HepG2 (cell line): ENCODE data around the gene RWDD4. TPM values are rescaled to one million over a fixed set of nuclear protein-coding genes. Genes with fewer than 3 reads are reported as not detected.

Source experiments
- ATAC-seq: fragments of 200-7000 bp; cut with Tn5 transposase; 3 replicates; pipeline ENCODE4 v1.9.1; 2020; ENCODE audit warnings: mild to moderate bottlenecking, moderate library complexity
- BruUV-seq: library from RNA; stranded (reverse); fragments of 400-500 nt; replicated peaks from 2 replicates; lab custom pipeline; 2021; lab: Mats Ljungman, UMichigan
- CTCF ChIA-PET: fragments of 300-600 bp; formaldehyde crosslinking; extraction: SDS; loops from one replicate; lab custom pipeline; 2021; ENCODE audit warnings: low total read pairs, inconsistent platforms, low intra/inter-chr PET ratio; lab: Yijun Ruan, JAX
- POLR2A ChIA-PET: fragments of 350-600 bp; sonication (Branson Sonifier 250); formaldehyde crosslinking; loops from one replicate; lab custom pipeline; 2020; ENCODE audit warnings: antibody characterized with exemption, inconsistent platforms; lab: Yijun Ruan, JAX
- DNase-seq: peaks from one replicate; pipeline ENCODE4 v3.0.0-alpha.2; 2015; ENCODE audit warnings: low spot score
- FAIRE-seq: peaks from 3 replicates; lab custom pipeline; 2011; peaks lifted over from hg19 to GRCh38; lab: Jason Lieb, UNC
- H2AFZ ChIP-seq: one replicate; pipeline ENCODE4 v1.6.1; 2011; ENCODE audit warnings: low read length, inconsistent platforms
- H3K27ac ChIP-seq: fragments of 300-600 bp; 3 replicates; pipeline ENCODE4 v1.8.0; 2011; ENCODE audit warnings: mixed run types, mild to moderate bottlenecking, mixed read lengths, low read length, inconsistent platforms; ENCODE audit not compliant: insufficient read depth; ENCODE audit errors: extremely low read length
- H3K27me3 ChIP-seq, 2 experiments: fragments of 200-600 bp in 1 of 2; 2 replicates in 1 of 2; 3 replicates in 1 of 2; pipeline versions ENCODE4 v1.6.0 to v1.8.0; 2011; ENCODE audit warnings: low read length in 2 of 2, mild to moderate bottlenecking in 2 of 2, moderate library complexity in 2 of 2, inconsistent platforms in 1 of 2; ENCODE audit not compliant: insufficient read depth in 2 of 2, control insufficient read depth in 1 of 2
- H3K36me3 ChIP-seq, 2 experiments: fragments of 200-600 bp in 1 of 2; replicated peaks in 1 of 2; 2 replicates in 1 of 2; 3 replicates in 1 of 2; pipeline versions ENCODE4 v1.5.1 to v1.8.0; 2011; ENCODE audit warnings: low read length in 2 of 2, inconsistent platforms in 1 of 2; ENCODE audit not compliant: insufficient read depth in 2 of 2, control insufficient read depth in 1 of 2
- H3K4me1 ChIP-seq: 2 replicates; pipeline ENCODE4 v1.5.1; 2012; ENCODE audit warnings: low read length, inconsistent platforms; ENCODE audit not compliant: insufficient read depth
- H3K4me2 ChIP-seq: 2 replicates; pipeline ENCODE4 v1.6.0; 2011; ENCODE audit warnings: low read depth, low read length, inconsistent platforms
- H3K4me3 ChIP-seq, 3 experiments: fragments of 200-600 bp in 1 of 3; sonication (generic), shearing (Covaris generic) in 1 of 3; replicated peaks in 1 of 3; 2 replicates each; pipeline ENCODE4 v1.5.1; 2011 to 2016; ENCODE audit warnings: low read length in 3 of 3, inconsistent platforms in 2 of 3, low read depth in 2 of 3, mild to moderate bottlenecking in 2 of 3, control low read depth in 1 of 3, mixed read lengths in 1 of 3; ENCODE audit not compliant: insufficient read depth in 1 of 3
- H3K79me2 ChIP-seq: one replicate; pipeline ENCODE4 v1.6.1; 2011; ENCODE audit warnings: low read length, inconsistent platforms; ENCODE audit not compliant: insufficient read depth
- H3K9ac ChIP-seq: 2 replicates; pipeline ENCODE4 v1.6.0; 2011; ENCODE audit warnings: mild to moderate bottlenecking, low read depth, low read length, inconsistent platforms; ENCODE audit not compliant: insufficient read depth
- H3K9me3 ChIP-seq: 2 replicates; pipeline ENCODE4 v1.5.1; 2012; ENCODE audit warnings: mild to moderate bottlenecking, low read length
- H4K20me1 ChIP-seq: 2 replicates; pipeline ENCODE4 v1.6.0; 2011; ENCODE audit warnings: inconsistent platforms, mild to moderate bottlenecking, low read length, moderate library complexity; ENCODE audit not compliant: insufficient read depth
- JUND ChIP-seq: sonication (generic); formaldehyde crosslinking; IDR thresholded peaks from 2 replicates; pipeline ENCODE4 v1.8.0; 2022; ENCODE audit warnings: mild to moderate bottlenecking, missing genetic modification reagents
- MAFF ChIP-seq: IDR thresholded peaks from 2 replicates; pipeline ENCODE4 v1.6.1; 2011; ENCODE audit warnings: low read depth, low read length, improper control_type of control experiment
- MAFK ChIP-seq, 2 experiments: IDR thresholded peaks in 1 of 2; conservative IDR thresholded peaks in 1 of 2; 2 replicates each; pipeline ENCODE4 v1.6.1; 2011; ENCODE audit warnings: improper control_type of control experiment in 2 of 2, low read length in 2 of 2
- MTF1 ChIP-seq: sonication (generic); formaldehyde crosslinking; IDR thresholded peaks from 2 replicates; pipeline ENCODE4 v1.5.0; 2020; ENCODE audit warnings: missing genetic modification reagents
- PREB ChIP-seq: sonication (generic); formaldehyde crosslinking; IDR thresholded peaks from 2 replicates; pipeline ENCODE4 v1.4.0; 2020; ENCODE audit warnings: missing genetic modification reagents
- RBM39 ChIP-seq: fragments of 200-400 bp; formaldehyde crosslinking; IDR thresholded peaks from one replicate; pipeline ENCODE4 v1.6.1; 2018; ENCODE audit warnings: antibody characterized with exemption, mild to moderate bottlenecking, low read depth, low read length; ENCODE audit not compliant: poor library complexity, severe bottlenecking
- ZGPAT ChIP-seq: IDR thresholded peaks from 2 replicates; pipeline ENCODE4 v1.6.1; 2016; ENCODE audit warnings: mild to moderate bottlenecking
- ZNF160 ChIP-seq: sonication (generic); formaldehyde crosslinking; IDR thresholded peaks from 2 replicates; pipeline ENCODE4 v1.8.0; 2022; ENCODE audit warnings: mild to moderate bottlenecking, inconsistent platforms, missing genetic modification reagents
- ZNF253 ChIP-seq: sonication (generic); formaldehyde crosslinking; IDR thresholded peaks from 2 replicates; pipeline ENCODE4 v1.8.0; 2022; ENCODE audit warnings: mild to moderate bottlenecking, missing genetic modification reagents, borderline replicate concordance
- ZNF549 ChIP-seq: sonication (generic); formaldehyde crosslinking; IDR thresholded peaks from 2 replicates; pipeline ENCODE4 v1.5.0; 2020; ENCODE audit warnings: missing genetic modification reagents
- ZNF674 ChIP-seq: sonication (generic); formaldehyde crosslinking; IDR thresholded peaks from 2 replicates; pipeline ENCODE4 v1.5.0; 2020; ENCODE audit warnings: low read depth, mild to moderate bottlenecking, missing genetic modification reagents
- ZNF768 ChIP-seq: sonication (generic); formaldehyde crosslinking; IDR thresholded peaks from 2 replicates; pipeline ENCODE4 v1.4.0; 2020; ENCODE audit warnings: missing genetic modification reagents
- ZNF770 ChIP-seq: sonication (generic); formaldehyde crosslinking; IDR thresholded peaks from 2 replicates; pipeline ENCODE4 v1.5.0; 2020; ENCODE audit warnings: mild to moderate bottlenecking, missing genetic modification reagents
- ZNF790 ChIP-seq: sonication (generic); formaldehyde crosslinking; IDR thresholded peaks from 2 replicates; pipeline ENCODE4 v1.8.0; 2022; ENCODE audit warnings: missing genetic modification reagents, mild to moderate bottlenecking, borderline replicate concordance
- WGBS: methylation state at CpG from one replicate; pipeline ENCODE4 v1.1.6; 2017; ENCODE audit warnings: low lambda C conversion rate; 5-methylcytosine and 5-hydroxymethylcytosine counted together
- in situ Hi-C: cut with HindIII; loops from 2 replicates; pipeline ENCODE4 v1.10.0; 2017; ENCODE audit warnings: low pct_unique_long_range_greater_than_20kb; ENCODE audit not compliant: extremely low pct_ligation_motif_present
- intact Hi-C: fragments of 100-400 bp; cut with micrococcal nuclease; formaldehyde crosslinking; loops from one replicate; pipeline ENCODE4 v1.10.0; 2022; ENCODE audit not compliant: unreplicated experiment
- polyA plus RNA-seq, 8 experiments: library from polyadenylated mRNA; depleted of rRNA in 3 of 8; stranded (reverse) in 7 of 8; unstranded in 1 of 8; fragments of >200 nt; fragmentation: Illumina TruSeq in 4 of 8; extraction: Trizol in 4 of 8; gene quantifications; 2 replicates each; pipeline versions ENCODE4 v1.2.1 to v1.2.3, GENCODE V29; 2011 to 2016; ENCODE audit warnings: low read depth in 4 of 8, missing spikeins in 1 of 8, mixed read lengths in 1 of 8; ENCODE audit not compliant: insufficient read depth in 1 of 8
- total RNA-seq, 5 experiments: library from RNA; depleted of rRNA; stranded (reverse); fragments of >200 nt; fragmentation: Illumina TruSeq; extraction: Trizol; gene quantifications; 2 replicates each; pipeline ENCODE4 v1.2.3, GENCODE V29; 2016; ENCODE audit warnings: low read depth in 1 of 5

RWDD4 gene
- total and polyA plus RNA-seq, 2 of the 13 experiments (the other 11 are each of a cell fraction or from before 2014, with no cell fraction given) = 10.2 to 25.4 TPM

DNA sequence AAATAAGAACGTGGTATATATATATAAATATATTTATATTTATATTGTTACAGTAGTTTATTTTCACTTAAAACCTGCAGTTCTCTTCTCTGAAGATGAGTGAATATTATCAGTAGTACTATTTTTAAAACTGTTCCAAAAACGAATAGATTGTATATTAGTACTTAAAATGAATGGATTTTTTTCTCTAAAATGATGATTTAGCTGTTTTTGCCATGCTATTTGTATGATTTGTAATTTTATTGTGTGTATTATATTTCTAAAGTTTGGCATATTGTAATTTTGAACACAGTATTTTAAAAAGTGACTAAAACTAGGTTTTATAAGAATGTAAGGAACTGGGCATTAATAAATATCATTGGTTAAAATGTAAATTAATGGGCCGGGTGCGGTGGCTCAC, 22.1 kb upstream of the RWDD4 start:
- H3K79me2 ChIP-seq = no peaks in the 10 kb centered on the region
- no peak overlapping the region for H3K9ac ChIP-seq
- peaks cover 2 to 36% of the 10 kb centered on the region in 2 experiments; a peak in 3 of 5 replicates for H3K36me3 ChIP-seq
- H3K9me3 ChIP-seq = no peaks in the 10 kb centered on the region
- no peak overlapping the region for H3K4me2 ChIP-seq
- intact Hi-C loops (no loop called here), in situ Hi-C loops (no loop called here)
- DNase-seq (no peak), ATAC-seq (no peak), FAIRE-seq (no peak)
- BruUV-seq = no TSS peak
- H3K27me3 ChIP-seq = no peaks in the 10 kb centered on the region
- WGBS = 79% methylated on average over 4 of the region's 4 CpGs
- H4K20me1 ChIP-seq = no peaks in the 10 kb centered on the region
- POLR2A ChIA-PET = no interaction called here
- H3K4me1 ChIP-seq = no peaks in the 10 kb centered on the region
- H2AFZ ChIP-seq = no peak overlapping the region
- no peak for TF ChIP-seq ZNF790 (CRISPR knock-in tag)
- no peak for TF ChIP-seq ZNF674
- TF ChIP-seq MAFK (conservative IDR thresholded peaks at IDR 0.05 in 1 of 2, IDR thresholded peaks at IDR 0.05 in 1 of 2; ENCODE audit: low read length in 2 of 2) = peak; percentile 48 to 67
- peak; percentile 54; the same call in 1 of the 2 replicates for TF ChIP-seq MAFF
- TF ChIP-seq ZGPAT (CRISPR knock-in tag) = no peak
- no peak overlapping the region for H3K4me3 ChIP-seq
- no peak overlapping the region for H3K27ac ChIP-seq
- CTCF ChIA-PET = no interaction called here

DNA sequence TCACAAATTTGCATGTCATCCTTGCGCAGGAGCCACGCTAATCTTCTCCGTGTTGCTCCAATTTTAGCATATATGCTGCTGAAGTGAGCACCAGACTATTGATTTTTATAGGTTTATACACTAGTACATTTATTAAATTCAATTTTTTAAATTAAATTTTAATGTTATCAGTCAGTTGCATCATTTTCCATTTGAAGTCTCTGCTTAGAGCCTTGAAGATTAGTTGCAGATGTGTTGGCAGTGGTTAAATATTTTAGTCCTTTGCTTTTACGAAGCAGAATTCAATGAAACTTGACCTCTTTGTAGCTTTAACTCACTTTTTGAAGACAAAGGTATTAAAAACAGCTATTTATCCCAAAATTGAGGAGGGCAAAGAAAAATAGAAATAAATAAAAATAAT, 16.6 kb upstream of the RWDD4 start:
- H4K20me1 ChIP-seq = no peaks in the 10 kb centered on the region
- H3K9me3 ChIP-seq = no peaks in the 10 kb centered on the region
- intact Hi-C loops = no loop called here
- H3K79me2 ChIP-seq = no peaks in the 10 kb centered on the region
- no peak overlapping the region for H3K27ac ChIP-seq
- H3K4me2 ChIP-seq = no peak overlapping the region
- in situ Hi-C loops = no loop called here
- no peak overlapping the region for H3K4me3 ChIP-seq
- no peak for ATAC-seq
- ChIA-PET CTCF (no interaction called here), POLR2A (no interaction called here)
- no peak for DNase-seq
- no peaks in the 10 kb centered on the region for H3K4me1 ChIP-seq
- H3K27me3 ChIP-seq = no peaks in the 10 kb centered on the region
- H3K9ac ChIP-seq = no peak overlapping the region
- H2AFZ ChIP-seq = no peak overlapping the region
- no TSS peak for BruUV-seq
- H3K36me3 ChIP-seq = peaks cover 0 to 20% of the 10 kb centered on the region in 2 experiments; a peak in 2 of 5 replicates
- no peak for FAIRE-seq
- 95% methylated on average over 4 of the region's 4 CpGs for WGBS
- TF ChIP-seq JUND (no peak), ZNF253 (CRISPR knock-in tag) (no peak), ZNF549 (no peak), PREB (CRISPR knock-in tag) (no peak), RBM39 (no peak), MTF1 (no peak), ZNF160 (no peak), ZNF768 (no peak), ZNF770 (CRISPR knock-in tag) (no peak)
